Activated naive CD4-positive, alpha-beta T cell treated with anti-CD3 and anti-CD28 coated beads for 36 hours (primary cell): Measurements from ENCODE around the gene RAB33B. TPM values are rescaled to one million over a fixed set of nuclear protein-coding genes. Genes with fewer than 3 reads are reported as not detected.
"Not testable (repeated sequence)": the region's sequence is repeated elsewhere in the genome, so short reads cannot be mapped to it uniquely, and the experiment has no call there.

Source experiments
- CTCF ChIA-PET: fragments of 350-600 bp; sonication (Branson Sonifier 250); formaldehyde crosslinking; loops from one replicate; lab custom pipeline; 2021; ENCODE audit warnings: antibody characterized with exemption; lab: Charles Lee
- DNase-seq: peaks from one replicate; pipeline ENCODE4 v3.0.0-alpha.2; 2020
- H3K27ac Mint-ChIP-seq: one replicate; pipeline ENCODE4 v1.8.0; 2021; ENCODE audit warnings: mild to moderate bottlenecking, mixed read lengths
- H3K27me3 Mint-ChIP-seq: one replicate; pipeline ENCODE4 v1.8.0; 2021; ENCODE audit warnings: low read depth, mixed read lengths
- H3K36me3 Mint-ChIP-seq: one replicate; pipeline ENCODE4 v1.8.0; 2021; ENCODE audit warnings: low read depth, mixed read lengths
- H3K4me1 Mint-ChIP-seq: one replicate; pipeline ENCODE4 v1.8.0; 2021; ENCODE audit warnings: low read depth, mixed read lengths
- H3K4me3 Mint-ChIP-seq: one replicate; pipeline ENCODE4 v1.8.0; 2021; ENCODE audit warnings: mild to moderate bottlenecking, moderate library complexity, mixed read lengths
- H3K9me3 Mint-ChIP-seq: one replicate; pipeline ENCODE4 v1.8.0; 2021; ENCODE audit warnings: mixed read lengths
- intact Hi-C: fragments of 100-400 bp; cut with micrococcal nuclease; formaldehyde crosslinking; loops from one replicate; pipeline ENCODE4 v1.15.1; 2023
- total RNA-seq, 2 experiments: library from RNA; stranded (reverse); gene quantifications; one replicate each; pipeline ENCODE4 v1.2.3, GENCODE V29; 2021

RAB33B gene
- total RNA-seq, 2 experiments from 2014 or later = 8.0 TPM

GRCh38 chr4:139447078-139447477 lies 6.8 kb upstream of the RAB33B start:
- H3K9me3 Mint-ChIP-seq, CTCF ChIA-PET: not testable (repeated sequence)

GRCh38 chr4:139450586-139450985 lies 3.3 kb upstream of the RAB33B start:
- DNase-seq = no peak
- Mint-ChIP-seq H3K9me3 (no peaks in the 10 kb centered on the region), H3K27ac (no peak overlapping the region), H3K4me3 (no peak overlapping the region), H3K27me3 (no peaks in the 10 kb centered on the region), H3K4me1 (peaks cover 21% of the 10 kb centered on the region), H3K36me3 (peaks cover 2% of the 10 kb centered on the region)
- CTCF ChIA-PET = interaction anchor here (0.6 to 0.7 kb wide), 3 partner anchors 28 to 245 kb away, joined by 3 read pairs; no protein-coding TSS in a partner anchor
- intact Hi-C loops = loop anchor here (5.0 kb wide), 1 partner anchor 922 kb away; the partner anchor contains the start of gene SCOC

More at GRCh38 chr4:139447078-139447477, 6.8 kb upstream of the RAB33B start:
- DNase-seq, H3K36me3 Mint-ChIP-seq, H3K4me1 Mint-ChIP-seq, H3K27ac Mint-ChIP-seq, H3K27me3 Mint-ChIP-seq, H3K4me3 Mint-ChIP-seq, intact Hi-C loops: not testable (repeated sequence)

- intact Hi-C loops = loop anchor here (2.0 to 5.0 kb wide), 2 partner anchors 645 to 920 kb away; partner anchors contain the start of gene SCOC
- Mint-ChIP-seq H3K9me3 (no peaks in the 10 kb centered on the region), H3K4me3 (peak overlapping the region; percentile 97), H3K4me1 (peaks cover 35% of the 10 kb centered on the region), H3K27me3 (no peaks in the 10 kb centered on the region), H3K36me3 (peaks cover 2% of the 10 kb centered on the region), H3K27ac (peak overlapping the region; percentile 98)
- CTCF ChIA-PET = interaction anchor here (0.6 kb wide), 1 partner anchor 117 kb away, joined by 3 read pairs; no protein-coding TSS in a partner anchor
- no peak for DNase-seq
These were observed 1.9 kb upstream of the RAB33B start for GRCh38 chr4:139451997-139452396.

GRCh38 chr4:139453041-139453370 lies 915 bp upstream of the RAB33B start:
- Mint-ChIP-seq H3K4me3 (peak overlapping the region; percentile 97), H3K27me3 (no peaks in the 10 kb centered on the region), H3K4me1 (peaks cover 45% of the 10 kb centered on the region), H3K36me3 (peaks cover 2% of the 10 kb centered on the region), H3K27ac (peak overlapping the region; percentile 98), H3K9me3 (no peaks in the 10 kb centered on the region)
- DNase-seq = peak; percentile 80
- CTCF ChIA-PET = interaction anchor here (0.8 to 1.3 kb wide), 8 partner anchors 9 to 439 kb away, joined by 3 to 7 read pairs (median 3); no protein-coding TSS in a partner anchor
- intact Hi-C loops = loop anchor here (1.0 to 5.0 kb wide), 9 partner anchors 34 to 1071 kb away; partner anchors contain the start of genes ELF2, ELMOD2, NAA15 and NOCT

GRCh38 chr4:139453371-139454110 lies 380 bp upstream of the RAB33B start:
- intact Hi-C loops = loop anchor here (1.0 to 5.0 kb wide), 11 partner anchors 34 to 1071 kb away; partner anchors contain the start of genes ELF2, ELMOD2, NAA15 and NOCT
- CTCF ChIA-PET = interaction anchor here (0.8 to 1.3 kb wide), 8 partner anchors 9 to 439 kb away, joined by 3 to 7 read pairs (median 3); no protein-coding TSS in a partner anchor
- Mint-ChIP-seq H3K4me3 (peak overlapping the region; percentile 97), H3K36me3 (peaks cover 2% of the 10 kb centered on the region), H3K27me3 (no peaks in the 10 kb centered on the region), H3K4me1 (peaks cover 50% of the 10 kb centered on the region), H3K9me3 (no peaks in the 10 kb centered on the region), H3K27ac (peak overlapping the region; percentile 98)
- DNase-seq = peak; percentile 98

GRCh38 chr4:139455126-139455538 lies 1.2 kb downstream of the RAB33B start:
- Mint-ChIP-seq H3K27me3 (no peaks in the 10 kb centered on the region), H3K27ac (no peak overlapping the region), H3K4me3 (peak overlapping the region; percentile 97), H3K4me1 (peaks cover 64% of the 10 kb centered on the region), H3K9me3 (no peaks in the 10 kb centered on the region), H3K36me3 (peaks cover 2% of the 10 kb centered on the region)
- intact Hi-C loops = loop anchor here (2.0 kb wide), 1 partner anchor 202 kb away; no protein-coding TSS in a partner anchor
- CTCF ChIA-PET = interaction anchor here (0.7 kb wide), 1 partner anchor 57 kb away, joined by 4 read pairs; no protein-coding TSS in a partner anchor
- DNase-seq = no peak

GRCh38 chr4:139457318-139457717 lies 3.4 kb downstream of the RAB33B start:
- CTCF ChIA-PET = interaction anchor here (0.7 kb wide), 1 partner anchor 20 kb away, joined by 3 read pairs; no protein-coding TSS in a partner anchor
- Mint-ChIP-seq H3K27ac (no peak overlapping the region), H3K9me3 (no peaks in the 10 kb centered on the region), H3K4me3 (no peak overlapping the region), H3K36me3 (peaks cover 5% of the 10 kb centered on the region), H3K27me3 (no peaks in the 10 kb centered on the region), H3K4me1 (peaks cover 56% of the 10 kb centered on the region)
- intact Hi-C loops = no loop called here
- no peak for DNase-seq

- Mint-ChIP-seq H3K4me1 (peaks cover 51% of the 10 kb centered on the region), H3K36me3 (peaks cover 5% of the 10 kb centered on the region), H3K27me3 (no peaks in the 10 kb centered on the region), H3K4me3 (no peak overlapping the region), H3K9me3 (no peaks in the 10 kb centered on the region), H3K27ac (no peak overlapping the region)
- no peak for DNase-seq
- intact Hi-C loops = no loop called here
- CTCF ChIA-PET = no interaction called here
These were observed 4.6 kb downstream of the RAB33B start for GRCh38 chr4:139458543-139458942.

GRCh38 chr4:139458999-139459398 lies 5.1 kb downstream of the RAB33B start:
- H3K27ac Mint-ChIP-seq = no peak overlapping the region
- peaks cover 51% of the 10 kb centered on the region for H3K4me1 Mint-ChIP-seq
- no peak overlapping the region for H3K4me3 Mint-ChIP-seq
- no peak for DNase-seq
- H3K27me3 Mint-ChIP-seq = no peaks in the 10 kb centered on the region
- H3K9me3 Mint-ChIP-seq = no peaks in the 10 kb centered on the region
- intact Hi-C loops = no loop called here
- peaks cover 9% of the 10 kb centered on the region for H3K36me3 Mint-ChIP-seq
- CTCF ChIA-PET = interaction anchor here (0.6 kb wide), 1 partner anchor 100 kb away, joined by 4 read pairs; no protein-coding TSS in a partner anchor

GRCh38 chr4:139460565-139460964 lies 6.6 kb downstream of the RAB33B start:
- CTCF ChIA-PET = no interaction called here

GRCh38 chr4:139461022-139461628 lies 7.2 kb downstream of the RAB33B start:
- peaks cover 11% of the 10 kb centered on the region for H3K36me3 Mint-ChIP-seq
- H3K27me3 Mint-ChIP-seq = no peaks in the 10 kb centered on the region
- intact Hi-C loops = no loop called here
- H3K4me3 Mint-ChIP-seq = no peak overlapping the region
- CTCF ChIA-PET = interaction anchor here (0.6 kb wide), 1 partner anchor 75 kb away, joined by 3 read pairs; no protein-coding TSS in a partner anchor
- DNase-seq = no peak
- no peak overlapping the region for H3K27ac Mint-ChIP-seq
- H3K9me3 Mint-ChIP-seq = no peaks in the 10 kb centered on the region
- H3K4me1 Mint-ChIP-seq = peaks cover 37% of the 10 kb centered on the region

More at GRCh38 chr4:139460565-139460964, 6.6 kb downstream of the RAB33B start:
- H3K27me3 Mint-ChIP-seq = no peaks in the 10 kb centered on the region
- intact Hi-C loops = no loop called here
- no peaks in the 10 kb centered on the region for H3K9me3 Mint-ChIP-seq
- H3K36me3 Mint-ChIP-seq = peaks cover 11% of the 10 kb centered on the region
- H3K4me1 Mint-ChIP-seq = peaks cover 43% of the 10 kb centered on the region
- H3K27ac Mint-ChIP-seq = no peak overlapping the region
- H3K4me3 Mint-ChIP-seq = no peak overlapping the region
- no peak for DNase-seq

- DNase-seq, CTCF ChIA-PET, intact Hi-C loops: not testable (repeated sequence)
These were observed 10.6 kb downstream of the RAB33B start for GRCh38 chr4:139464512-139464911.

More at GRCh38 chr4:139464512-139464911, 10.6 kb downstream of the RAB33B start:
- H3K27ac Mint-ChIP-seq, H3K9me3 Mint-ChIP-seq, H3K27me3 Mint-ChIP-seq, H3K4me3 Mint-ChIP-seq: not testable (repeated sequence)
- H3K36me3 Mint-ChIP-seq = peaks cover 26% of the 10 kb centered on the region
- peaks cover 11% of the 10 kb centered on the region for H3K4me1 Mint-ChIP-seq
